Stimulated activated CD4-positive, alpha-beta T cell treated with anti-CD3 and anti-CD28 coated beads, Interleukin-4, amount 100 ng/mL, for 4 hours (primary cell): Measurements from ENCODE around the gene RBM19.

Experiments used
- DNase-seq, 2 experiments: peaks; one replicate each; pipeline ENCODE4 v3.0.0-alpha.2; 2020

Gene RBM19

DNA sequence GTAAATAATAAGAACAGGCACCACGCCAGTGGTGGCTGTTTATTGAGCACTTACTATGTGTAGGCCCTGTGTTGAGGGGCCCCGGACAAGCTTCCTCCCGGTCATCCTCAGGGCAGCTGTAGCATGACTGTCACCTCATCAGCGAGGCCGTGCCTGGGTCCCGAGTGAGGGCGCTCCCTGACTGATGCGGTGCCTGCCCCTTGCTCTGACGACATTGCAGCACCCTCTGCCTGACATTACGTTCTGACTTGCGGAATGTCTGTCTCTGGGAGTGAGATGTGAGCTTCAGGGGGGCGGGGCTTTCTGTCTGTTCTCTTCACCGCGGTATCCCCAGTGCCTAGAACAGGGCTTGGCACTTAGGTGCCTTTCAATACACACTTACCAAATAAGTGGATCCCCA is 167.6 kb downstream of the RBM19 start:
- no peak for DNase-seq

DNA sequence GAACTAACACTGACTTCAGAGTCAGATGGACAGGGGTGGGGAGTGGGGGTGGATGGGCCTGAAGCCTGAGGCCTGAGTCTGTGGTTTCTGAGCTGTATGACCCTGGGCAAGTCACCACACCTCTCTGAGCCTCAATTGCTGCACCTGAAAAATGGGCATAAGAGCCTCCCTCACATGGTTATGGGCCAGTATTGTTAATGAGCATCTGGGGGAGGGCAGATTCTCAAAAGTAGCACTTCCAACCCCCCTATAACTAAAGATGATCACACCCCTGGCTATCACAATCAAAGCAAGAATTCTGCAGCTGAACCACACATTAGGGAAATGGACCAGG is 168.6 kb downstream of the RBM19 start:
- no peak for DNase-seq

DNA sequence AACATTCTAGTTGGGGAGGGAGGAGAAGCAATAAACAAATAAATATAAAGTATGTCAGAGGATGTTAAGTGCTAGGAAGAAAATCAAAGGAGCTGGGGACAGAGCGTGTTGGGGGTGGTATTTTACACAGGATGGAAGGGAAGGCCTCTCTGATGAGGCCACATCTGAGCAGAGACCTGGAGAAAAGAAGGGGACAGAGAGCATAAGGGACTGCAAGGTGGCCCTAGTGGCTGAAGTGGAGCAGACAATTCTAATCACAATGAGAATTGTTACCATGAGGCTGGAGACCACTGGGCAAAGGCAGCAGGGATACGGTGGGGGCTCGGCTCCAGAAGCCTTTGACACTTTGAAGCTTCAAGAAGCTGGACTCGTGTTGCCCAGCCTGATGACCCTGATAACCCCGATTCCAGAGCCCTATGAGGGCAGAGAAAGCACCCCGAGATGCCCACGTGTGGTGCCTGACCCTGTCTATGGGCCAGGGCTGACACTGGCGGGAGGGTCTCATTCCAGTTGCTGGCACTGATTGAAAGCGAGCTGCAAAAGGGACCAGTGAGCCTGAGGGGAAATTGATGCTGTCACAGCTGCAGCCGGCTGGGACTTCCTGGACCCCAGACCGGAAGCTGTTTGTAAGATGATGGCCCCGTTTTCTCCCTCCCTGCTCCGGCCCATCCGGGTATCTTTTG is 169.1 kb downstream of the RBM19 start:
- no peak for DNase-seq

DNA sequence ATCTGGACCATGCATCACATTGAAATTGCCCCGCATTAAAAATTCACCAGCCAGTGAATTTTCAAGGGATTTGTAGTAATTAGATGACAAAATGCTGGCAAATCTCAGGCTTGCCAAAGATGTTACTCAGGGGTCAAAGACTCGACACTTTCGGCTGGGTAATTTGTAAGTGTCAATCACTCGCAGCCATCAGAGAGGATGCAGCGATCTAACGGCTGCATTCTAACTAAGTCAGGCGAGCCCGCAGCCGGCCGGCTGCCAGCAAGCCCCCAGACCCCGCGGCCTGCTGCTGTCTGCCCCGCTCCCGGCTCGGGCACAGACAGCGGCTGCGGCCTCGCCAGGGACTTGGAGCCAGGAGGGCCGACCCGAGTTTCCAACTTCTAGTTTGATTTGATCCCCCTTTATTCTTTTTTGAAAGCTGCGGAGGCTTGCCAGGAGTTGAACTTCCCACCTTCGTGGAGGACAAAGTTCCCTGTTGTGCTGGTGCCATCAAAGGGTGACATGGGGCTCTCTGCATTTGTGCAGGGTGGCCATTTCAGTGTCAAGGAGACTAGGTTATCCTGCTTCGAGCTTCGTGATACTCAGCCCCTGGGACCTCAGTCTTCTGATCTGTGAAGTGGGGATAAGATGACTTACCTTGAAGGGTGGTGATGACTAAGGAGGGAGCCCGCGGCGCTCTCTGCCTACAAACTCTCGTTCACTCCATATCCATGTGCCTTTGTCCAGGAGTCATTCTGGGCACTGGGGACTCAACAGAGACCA is 169.9 kb downstream of the RBM19 start:
- no peak for DNase-seq

DNA sequence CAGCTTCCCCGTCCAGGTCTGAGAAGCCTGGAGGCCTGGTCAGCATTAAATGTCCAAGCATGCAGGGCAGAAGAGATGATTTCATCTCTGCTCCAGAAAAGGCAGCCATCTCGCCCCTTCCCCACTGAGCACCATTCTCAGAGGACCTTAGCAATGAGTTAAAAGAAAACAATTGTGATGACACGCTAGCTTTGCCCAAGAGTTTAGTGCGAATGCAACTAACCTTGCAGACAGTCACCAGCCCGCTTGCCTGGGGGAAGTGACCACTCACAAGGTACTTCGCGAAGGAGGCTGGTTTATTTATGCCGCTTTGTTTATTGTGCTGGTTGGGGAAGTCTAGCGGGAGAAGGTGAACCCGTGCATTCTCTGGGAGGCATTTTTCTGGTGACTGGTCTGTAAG is 170.7 kb downstream of the RBM19 start:
- DNase-seq, result no peak

DNA sequence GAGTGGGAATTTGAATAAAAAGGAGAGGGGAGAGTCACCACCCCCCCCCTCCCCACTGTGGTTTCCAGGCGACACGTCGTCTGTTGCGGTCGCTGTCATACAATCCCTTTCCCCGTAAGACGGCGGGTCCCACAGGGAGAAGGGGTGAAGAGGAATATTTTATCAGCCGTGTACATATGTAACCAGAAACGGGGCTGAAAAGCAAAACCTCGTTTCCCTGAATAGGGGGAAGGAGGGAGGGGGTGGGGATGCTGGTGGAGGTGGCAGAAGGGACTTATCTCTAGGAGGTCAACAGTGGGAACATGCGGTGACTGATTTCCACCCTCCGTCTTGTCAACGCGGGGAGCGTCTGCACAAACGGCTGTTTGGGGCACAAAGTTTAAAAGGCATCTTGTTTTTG is 171.4 kb downstream of the RBM19 start:
- DNase-seq, result no peak

DNA sequence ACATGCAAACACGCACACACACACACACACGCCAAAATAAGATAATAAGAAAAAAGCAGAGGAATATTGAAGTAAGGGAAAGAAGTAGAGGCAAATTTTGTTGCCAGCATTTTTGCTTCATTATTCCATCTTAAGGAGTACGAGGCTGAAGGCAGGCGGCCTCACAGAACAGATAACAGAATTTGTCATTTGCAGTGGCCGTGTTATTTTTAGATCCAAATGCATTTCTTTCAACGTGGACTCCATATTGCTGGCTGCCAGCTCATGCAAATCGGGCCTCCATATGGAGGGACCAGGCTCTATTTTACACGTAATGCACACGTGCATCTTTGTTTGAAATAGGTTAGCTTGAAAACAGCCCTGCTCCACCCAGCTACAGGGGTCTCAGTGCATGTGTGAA is 172.9 kb downstream of the RBM19 start:
- no peak for DNase-seq

DNA sequence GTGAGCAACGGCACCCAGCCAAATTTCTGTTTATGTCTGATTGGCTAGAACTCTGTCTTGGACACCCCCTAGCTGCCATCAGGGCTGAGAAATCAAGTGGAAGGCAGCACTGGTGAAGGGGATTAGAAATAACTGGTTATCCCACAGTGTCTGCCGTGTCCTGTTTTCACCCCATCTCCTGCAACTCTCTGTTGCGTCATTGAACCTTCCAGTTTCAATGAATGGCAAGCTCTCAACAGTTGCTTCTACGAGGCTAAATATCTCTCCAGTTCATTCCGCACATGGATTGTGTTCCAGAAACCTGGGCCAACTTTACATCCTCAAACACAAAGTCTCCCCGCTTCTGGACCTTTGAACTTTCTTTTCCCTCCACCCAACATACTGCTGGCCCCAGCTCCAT is 173.7 kb downstream of the RBM19 start:
- DNase-seq, result no peak

DNA sequence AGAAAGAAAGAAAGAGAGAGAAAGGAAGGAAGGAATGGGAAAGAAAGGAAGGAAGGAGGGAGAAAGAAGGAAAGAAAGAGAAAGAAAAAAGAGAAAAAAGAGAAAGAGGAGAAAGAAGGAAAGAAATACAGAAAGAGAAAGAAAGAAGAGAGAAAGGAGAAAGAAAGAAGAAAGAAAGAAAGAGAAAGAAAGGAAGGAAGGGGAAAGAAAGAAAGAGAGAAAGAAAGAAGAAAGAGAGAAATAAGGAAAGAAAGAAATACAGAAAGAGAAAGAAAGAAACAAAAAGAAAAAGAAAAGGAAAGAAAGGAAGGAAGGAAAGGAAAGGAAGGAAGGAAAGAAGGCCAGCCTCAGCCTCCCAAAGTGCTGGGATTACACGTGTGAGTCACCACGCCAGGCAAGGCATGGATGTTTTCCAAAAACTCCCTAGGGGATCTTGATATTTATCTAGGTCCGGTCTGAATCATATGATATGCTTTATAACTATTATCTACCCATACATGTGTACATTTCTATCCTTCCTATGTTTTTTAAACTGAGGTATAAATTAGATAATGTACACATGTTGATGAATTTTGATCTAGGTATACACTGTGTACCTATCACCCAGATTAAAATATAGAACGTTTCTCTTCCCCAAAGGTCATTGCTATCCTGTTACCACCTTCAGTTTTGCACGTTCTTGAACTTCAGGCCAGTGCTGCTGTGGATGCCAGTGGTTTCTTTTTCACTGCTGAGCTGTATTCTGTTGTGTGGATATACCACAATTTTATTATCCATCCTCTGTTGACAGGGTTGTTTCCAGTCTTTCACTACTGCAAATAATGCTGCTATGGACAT is 177.9 kb downstream of the RBM19 start:
- no peak for DNase-seq

DNA sequence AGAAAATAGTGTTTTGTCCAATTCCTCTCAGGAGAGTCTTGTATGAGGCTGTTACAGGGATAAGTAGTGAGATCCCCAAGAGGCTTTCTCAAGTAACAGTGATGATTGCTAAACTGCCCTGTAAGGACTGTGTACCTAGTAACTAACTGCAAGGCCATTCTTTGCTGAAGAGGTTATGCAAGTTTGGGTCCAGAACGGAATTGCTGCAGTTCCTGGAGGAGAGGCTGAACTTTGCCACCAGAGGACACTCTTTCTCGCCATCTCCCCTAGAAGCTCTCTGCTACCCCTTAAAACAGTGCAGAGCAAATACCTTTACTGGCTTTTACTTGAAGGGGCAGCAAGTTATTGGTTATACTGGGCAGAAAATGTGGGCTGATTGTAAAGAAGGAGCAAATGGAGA is 180.0 kb downstream of the RBM19 start:
- DNase-seq, result no peak

DNA sequence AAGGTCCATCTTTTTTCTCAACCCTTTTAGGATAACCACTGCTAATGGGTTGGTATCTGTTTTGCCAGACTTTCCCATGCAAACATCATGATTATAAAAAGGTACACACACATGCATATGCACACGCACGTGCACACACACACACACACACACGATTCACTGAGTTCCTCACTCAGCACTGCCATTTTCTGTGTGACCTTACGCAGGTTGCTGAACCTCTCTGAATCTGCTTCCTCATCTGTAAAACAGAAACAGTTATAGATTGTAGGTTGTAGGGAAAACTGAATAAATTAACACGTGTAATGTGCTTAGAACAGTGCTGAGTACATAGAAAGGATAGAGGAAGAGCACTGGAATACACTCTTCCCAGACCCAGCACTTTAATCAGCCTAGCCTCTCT is 182.3 kb downstream of the RBM19 start:
- DNase-seq, result no peak

DNA sequence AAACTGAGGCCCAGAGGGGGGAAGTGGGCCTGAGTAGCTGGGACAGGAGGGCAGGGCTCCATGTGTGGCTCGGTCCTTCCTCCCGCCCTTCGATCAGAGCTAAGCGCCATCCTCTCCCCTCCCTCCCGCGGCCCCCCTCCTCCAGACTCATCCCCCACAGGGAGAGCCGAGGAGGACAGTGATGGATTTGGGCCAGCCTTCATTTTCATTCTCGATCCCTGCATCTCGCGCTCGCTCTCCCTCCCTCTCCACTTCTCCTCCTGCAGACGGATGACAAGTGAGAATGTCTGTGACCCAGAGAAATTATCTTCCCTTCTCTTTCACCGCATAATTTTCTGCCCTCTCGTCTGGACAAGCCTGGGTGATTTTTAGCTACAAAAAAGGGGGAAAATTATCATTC is 183.3 kb downstream of the RBM19 start:
- no peak for DNase-seq

DNA sequence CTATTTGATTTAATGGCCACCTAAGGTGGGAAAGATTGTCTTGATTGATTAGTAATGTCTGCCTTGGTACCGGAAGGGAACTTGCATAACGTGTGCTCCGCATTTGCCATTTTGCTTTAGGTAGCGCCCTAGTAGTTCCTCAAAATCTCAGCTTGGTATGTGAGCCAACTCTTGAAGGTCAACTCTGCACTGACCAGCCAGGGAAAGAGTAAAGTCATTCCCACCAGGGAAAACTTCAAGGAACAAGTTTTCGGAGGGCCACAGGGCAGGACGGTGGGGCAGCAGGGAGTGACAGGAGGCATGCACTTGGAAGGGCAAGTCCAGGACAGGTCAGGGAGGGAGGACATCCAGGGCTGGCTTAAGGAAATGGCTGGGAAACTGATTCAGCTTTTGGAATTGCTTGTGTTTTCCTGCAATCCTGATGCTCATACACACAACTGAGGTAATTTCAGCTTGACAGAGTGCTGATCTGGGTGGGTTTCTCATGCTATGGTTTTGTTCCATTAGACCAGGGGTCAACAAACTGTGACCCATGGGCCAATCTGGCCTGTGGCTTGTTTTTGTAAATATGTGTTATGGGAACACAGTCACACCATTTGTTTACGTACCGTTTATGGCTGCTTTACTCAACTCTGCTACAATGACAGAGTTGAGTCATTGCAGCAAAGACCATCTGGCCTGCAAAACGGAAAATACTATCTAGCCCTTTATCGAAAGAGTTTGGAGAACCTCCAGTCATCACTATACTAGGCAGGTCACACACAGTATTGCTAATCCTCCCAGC is 184.5 kb downstream of the RBM19 start:
- DNase-seq, result no peak

DNA sequence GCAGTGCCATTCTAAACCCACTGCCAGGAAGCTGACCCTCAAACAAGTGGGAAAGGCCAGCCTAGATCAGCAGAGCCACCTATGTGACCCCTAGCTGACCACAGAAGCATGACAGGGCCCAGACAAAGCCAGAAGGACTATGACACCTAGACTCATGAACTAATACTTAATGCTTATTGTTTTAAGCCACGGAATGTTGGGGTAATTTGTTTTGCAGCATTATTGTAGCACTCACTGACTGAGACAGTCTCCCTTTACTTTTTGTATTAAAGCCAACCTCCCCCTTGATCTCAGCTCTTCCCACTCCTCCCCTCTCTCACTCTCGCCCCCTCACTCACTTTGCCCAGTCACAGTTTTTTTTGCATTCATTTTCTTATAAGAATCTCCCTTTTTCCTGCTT is 186.4 kb downstream of the RBM19 start:
- no peak for DNase-seq

DNA sequence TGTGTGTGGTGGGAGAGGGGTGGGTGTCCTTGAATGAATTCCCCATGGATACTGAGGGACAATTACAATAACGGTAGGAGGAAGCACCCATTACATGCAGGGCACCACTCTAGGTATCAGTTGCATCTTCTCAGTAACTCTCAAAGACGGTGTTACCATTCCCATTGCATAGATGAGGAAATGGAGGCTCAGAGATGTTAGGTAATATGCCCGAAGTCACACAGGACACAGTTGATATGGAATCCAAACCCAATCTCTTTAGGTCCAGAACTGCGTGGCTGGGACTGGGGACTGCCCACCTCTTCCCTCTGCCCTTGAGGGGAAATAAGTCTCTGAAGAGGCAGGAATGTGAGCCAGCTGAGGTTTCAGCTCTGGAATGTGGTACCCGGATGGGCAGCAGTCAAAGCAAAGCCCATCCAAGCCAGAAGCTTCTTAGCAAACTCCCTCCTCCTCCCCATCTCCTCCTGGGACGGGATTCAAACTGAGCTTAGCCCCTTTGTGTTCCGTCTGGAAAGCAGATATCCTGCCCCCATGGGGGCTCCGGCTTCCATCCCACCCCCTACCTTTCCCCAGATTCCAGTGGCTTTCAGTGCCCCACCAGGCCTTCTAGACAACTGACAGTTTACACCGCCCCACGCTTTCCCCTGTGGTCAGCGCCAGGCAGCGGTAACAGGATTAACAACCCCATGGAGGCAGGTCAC is 187.5 kb downstream of the RBM19 start:
- DNase-seq, result no peak

DNA sequence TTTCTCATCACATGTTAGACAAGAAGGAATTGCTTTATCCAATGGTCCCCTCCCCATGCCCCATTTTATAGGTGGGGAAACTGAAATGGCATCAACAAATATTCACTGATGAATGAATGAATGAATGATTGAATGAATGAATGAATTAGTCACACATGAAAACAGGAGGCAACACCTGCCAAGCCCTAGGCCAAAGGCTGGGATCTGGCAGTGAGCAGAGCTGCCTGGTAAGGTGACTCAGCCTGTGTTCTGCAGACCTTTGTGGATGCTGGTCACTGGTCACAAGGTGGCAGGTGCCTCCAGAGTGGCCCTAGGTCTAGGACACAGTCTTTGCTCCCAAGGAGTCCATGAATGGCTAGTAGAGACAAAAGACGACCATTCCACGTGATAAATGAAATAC is 188.4 kb downstream of the RBM19 start:
- DNase-seq, result no peak

DNA sequence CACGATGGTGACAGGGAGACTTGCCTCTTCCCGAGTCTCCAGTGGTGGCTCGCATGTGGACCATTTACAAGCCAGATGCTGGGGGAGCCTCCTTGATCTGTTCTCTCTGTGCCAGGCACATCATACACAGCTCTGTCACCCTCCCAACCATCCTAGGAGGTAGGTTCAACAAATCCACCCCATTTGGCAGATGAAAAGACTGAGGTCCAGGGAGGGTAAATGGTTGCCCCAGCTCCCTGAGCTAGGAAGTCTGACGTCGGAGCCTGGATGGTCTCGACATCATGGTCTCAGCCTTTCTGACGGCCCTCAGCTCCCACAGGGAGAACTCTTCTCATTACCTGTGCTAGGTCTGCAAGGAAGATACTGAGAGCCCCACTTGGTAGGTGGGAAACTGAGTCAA is 189.6 kb downstream of the RBM19 start:
- no peak for DNase-seq

DNA sequence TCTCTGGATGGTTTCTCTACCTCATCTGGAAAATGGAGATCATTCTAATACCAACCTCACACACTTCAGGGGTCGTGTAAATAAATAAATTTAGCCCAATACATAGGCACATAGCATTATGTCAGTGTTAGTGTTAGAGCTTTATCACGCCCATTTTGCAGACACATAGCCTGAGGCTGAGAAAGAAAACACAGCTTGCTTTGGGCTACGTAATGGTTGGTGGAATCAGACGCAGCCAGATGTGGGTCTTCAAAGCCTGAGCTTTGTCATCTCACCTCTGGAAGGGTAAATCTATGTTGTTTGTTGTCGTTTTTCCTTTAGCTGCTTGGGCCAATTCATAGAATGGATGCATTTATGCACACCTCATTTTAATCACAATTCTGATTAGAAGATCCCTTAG is 191.6 kb downstream of the RBM19 start:
- no peak for DNase-seq

DNA sequence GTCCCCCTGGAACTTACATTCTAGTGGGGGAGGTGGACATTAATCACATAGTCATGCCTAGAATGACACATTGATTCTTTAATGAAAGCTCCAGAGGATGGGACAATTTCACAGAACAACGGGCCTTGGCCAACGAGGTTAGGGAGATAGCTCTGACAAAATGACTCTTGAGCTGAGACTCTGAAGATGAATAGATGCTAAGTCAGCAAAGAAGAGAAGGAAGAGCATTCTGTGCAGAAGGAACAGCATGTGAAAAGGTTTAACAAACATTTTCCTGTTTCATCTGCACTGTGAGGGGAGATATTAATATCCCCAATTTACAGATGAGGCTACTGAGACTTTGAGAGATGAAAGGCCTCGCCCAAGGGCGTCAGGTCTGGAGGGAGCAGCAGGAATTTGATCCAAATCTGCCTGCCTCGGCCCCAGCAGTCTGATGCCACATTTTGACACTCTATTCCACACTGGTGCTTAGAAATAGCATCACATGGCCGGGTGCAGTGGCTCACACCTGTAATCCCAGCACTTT is 193.6 kb downstream of the RBM19 start:
- DNase-seq, result no peak

DNA sequence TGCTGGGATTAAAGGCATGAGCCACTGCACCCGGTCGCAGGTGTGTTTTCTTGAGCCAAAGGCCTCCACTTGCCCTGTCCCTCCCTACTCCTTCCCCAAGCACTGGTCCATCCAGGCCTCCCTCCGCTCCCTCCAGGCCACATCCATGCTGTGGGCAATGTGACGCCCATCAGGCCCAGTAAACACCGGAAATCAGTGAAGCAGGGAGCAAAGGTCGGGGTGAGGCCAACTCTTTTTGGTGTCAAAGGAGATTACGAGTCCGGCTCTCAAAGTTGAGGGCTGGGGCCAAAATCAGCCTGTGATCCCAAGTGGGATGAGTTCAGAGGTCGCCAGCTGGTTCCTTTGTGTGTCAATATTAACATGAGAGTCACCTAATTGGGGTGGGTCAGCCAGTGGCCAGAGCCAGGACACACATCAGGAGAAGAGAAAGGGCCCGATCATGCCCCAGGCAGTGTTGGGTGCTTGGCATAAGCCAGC is 195.7 kb downstream of the RBM19 start:
- DNase-seq, result no peak

DNA sequence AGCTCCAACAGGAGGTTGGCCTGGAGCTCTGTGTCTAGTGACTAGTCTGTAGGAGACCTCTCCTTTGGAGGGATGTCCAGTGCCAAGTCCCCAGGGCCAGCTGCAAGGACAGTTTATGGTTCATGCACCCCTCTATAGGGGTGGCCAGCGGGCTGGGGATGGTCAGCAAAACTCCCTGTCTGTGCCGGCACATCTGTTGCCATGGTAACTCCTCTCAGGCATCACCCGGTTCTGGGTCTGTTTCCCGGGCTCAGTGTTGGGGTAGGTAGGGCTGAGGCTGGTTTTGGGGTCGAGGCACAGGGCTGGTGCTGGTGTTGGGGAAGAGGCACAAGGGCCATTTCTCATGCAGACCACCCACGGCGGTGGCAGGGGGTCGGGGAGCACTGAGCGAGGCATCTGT is 196.8 kb downstream of the RBM19 start:
- no peak for DNase-seq

DNA sequence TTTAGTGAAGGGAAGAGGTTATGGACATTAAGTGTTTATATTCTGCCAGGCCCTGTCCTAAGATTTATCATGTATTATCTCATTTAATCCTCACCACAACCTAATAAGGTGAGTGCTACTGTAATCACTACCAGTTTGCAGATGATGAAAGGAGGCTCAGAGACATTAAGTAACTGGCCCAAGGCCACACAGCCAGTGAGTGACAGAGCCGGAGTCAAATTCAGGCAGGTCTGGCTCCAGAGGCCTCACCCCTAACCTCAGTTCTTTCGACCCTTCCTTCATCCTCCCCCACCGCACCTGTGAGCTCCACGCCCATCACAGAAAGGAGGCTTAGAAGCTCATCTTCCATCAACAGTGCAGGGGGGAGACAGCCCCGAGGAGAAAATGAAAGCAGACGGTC is 197.3 kb downstream of the RBM19 start:
- no peak for DNase-seq
